ENCODE results near the gene ZNF334. TPM values are rescaled to one million over a fixed set of nuclear protein-coding genes. Genes with fewer than 3 reads are reported as not detected.

The ZNF334 gene
- polyA plus RNA-seq, 2 of the 4 experiments (the other 2 are of a cell fraction), result not detected

DNA sequence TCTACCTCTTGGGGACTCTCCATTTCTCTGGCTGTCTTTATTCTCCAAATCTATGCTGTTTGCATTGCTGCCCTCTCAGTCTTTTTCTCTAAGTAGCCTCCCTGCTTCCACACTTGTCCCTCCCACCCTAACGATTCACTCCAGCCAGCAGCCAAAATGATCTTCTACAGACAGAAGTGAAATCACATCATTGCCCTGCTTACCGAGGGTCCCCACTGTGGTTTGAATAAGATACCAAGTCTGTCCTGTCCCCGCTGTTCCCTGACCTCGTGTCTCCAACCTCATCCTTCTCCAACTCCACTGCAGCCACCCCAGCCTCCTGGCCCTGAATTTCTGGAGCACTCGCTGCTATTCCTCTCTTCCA is 48.6 kb upstream of the ZNF334 start:
- ATAC-seq (no peak), DNase-seq (ENCODE audit: low read depth in 1 of 2, low spot score in 1 of 2) (no peak), FAIRE-seq (no peak)
- ChIA-PET CTCF (interaction anchor here (1.0 to 3.7 kb wide), 17 partner anchors 10 to 135 kb away, joined by 3 to 35 read pairs (median 5); partner anchors contain the start of gene OCSTAMP), POLR2A (interaction anchor here (0.7 kb wide), 1 partner anchor 61 kb away, joined by 4 read pairs; no protein-coding TSS in a partner anchor)
- TF ChIP-seq USF2 (IDR thresholded peaks at IDR 0.05), result no peak
- TF ChIP-seq SREBF2 (IDR thresholded peaks at IDR 0.05), result no peak
- no peak for TF ChIP-seq POLR2A (IDR thresholded peaks at IDR 0.05; ENCODE audit: low read length)
- no peak for TF ChIP-seq ZC3H11A (IDR thresholded peaks at IDR 0.05)
- TF ChIP-seq, protein P1, sequence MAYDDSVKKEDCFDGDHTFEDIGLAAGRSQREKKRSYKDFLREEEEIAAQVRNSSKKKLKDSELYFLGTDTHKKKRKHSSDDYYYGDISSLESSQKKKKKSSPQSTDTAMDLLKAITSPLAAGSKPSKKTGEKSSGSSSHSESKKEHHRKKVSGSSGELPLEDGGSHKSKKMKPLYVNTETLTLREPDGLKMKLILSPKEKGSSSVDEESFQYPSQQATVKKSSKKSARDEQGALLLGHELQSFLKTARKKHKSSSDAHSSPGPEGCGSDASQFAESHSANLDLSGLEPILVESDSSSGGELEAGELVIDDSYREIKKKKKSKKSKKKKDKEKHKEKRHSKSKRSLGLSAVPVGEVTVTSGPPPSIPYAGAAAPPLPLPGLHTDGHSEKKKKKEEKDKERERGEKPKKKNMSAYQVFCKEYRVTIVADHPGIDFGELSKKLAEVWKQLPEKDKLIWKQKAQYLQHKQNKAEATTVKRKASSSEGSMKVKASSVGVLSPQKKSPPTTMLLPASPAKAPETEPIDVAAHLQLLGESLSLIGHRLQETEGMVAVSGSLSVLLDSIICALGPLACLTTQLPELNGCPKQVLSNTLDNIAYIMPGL (CRISPR knock-in tag; IDR thresholded peaks at IDR 0.05; ENCODE audit: borderline replicate concordance), result no peak
- no peak for TF ChIP-seq FOSB (CRISPR knock-in tag; IDR thresholded peaks at IDR 0.05)
- TF ChIP-seq FOSL2 (IDR thresholded peaks at IDR 0.05), result no peak
- no peak for TF ChIP-seq FOSL2 (CRISPR knock-in tag; IDR thresholded peaks at IDR 0.05)
- TF ChIP-seq RNF2 (IDR thresholded peaks at IDR 0.05; ENCODE audit: borderline replicate concordance, low read depth), result no peak
- TF ChIP-seq NFE2L2 (conservative IDR thresholded peaks at IDR 0.05; ENCODE audit: low read length), result no peak
- TF ChIP-seq RAD21 (conservative IDR thresholded peaks at IDR 0.05 in 1 of 2, IDR thresholded peaks at IDR 0.05 in 1 of 2), result no peak
- TF ChIP-seq, protein P2, sequence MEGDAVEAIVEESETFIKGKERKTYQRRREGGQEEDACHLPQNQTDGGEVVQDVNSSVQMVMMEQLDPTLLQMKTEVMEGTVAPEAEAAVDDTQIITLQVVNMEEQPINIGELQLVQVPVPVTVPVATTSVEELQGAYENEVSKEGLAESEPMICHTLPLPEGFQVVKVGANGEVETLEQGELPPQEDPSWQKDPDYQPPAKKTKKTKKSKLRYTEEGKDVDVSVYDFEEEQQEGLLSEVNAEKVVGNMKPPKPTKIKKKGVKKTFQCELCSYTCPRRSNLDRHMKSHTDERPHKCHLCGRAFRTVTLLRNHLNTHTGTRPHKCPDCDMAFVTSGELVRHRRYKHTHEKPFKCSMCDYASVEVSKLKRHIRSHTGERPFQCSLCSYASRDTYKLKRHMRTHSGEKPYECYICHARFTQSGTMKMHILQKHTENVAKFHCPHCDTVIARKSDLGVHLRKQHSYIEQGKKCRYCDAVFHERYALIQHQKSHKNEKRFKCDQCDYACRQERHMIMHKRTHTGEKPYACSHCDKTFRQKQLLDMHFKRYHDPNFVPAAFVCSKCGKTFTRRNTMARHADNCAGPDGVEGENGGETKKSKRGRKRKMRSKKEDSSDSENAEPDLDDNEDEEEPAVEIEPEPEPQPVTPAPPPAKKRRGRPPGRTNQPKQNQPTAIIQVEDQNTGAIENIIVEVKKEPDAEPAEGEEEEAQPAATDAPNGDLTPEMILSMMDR (IDR thresholded peaks at IDR 0.05), result no peak
- no peak for TF ChIP-seq GATA3 (IDR thresholded peaks at IDR 0.05; ENCODE audit: borderline replicate concordance)
- no peak for TF ChIP-seq EHF (CRISPR knock-in tag; IDR thresholded peaks at IDR 0.05)
- TF ChIP-seq CHD4 (IDR thresholded peaks at IDR 0.05; ENCODE audit: borderline replicate concordance), result no peak
- WGBS (ENCODE audit: missing lambda C conversion rate), result 51% methylated on average over 5 of the region's 5 CpGs
- H3K4me1 ChIP-seq, result peaks cover 12% of the 10 kb centered on the region
- H3K27ac ChIP-seq, result peak overlapping the region in 1 of 2 experiments; percentile 28; a peak in 1 of 6 replicates
- no peaks in the 10 kb centered on the region for H3K9me3 ChIP-seq
- peak overlapping the region; percentile 7; the same call in 2 of the 3 replicates for H3K4me3 ChIP-seq
- peak overlapping the region; percentile 73 for H3K4me2 ChIP-seq

DNA sequence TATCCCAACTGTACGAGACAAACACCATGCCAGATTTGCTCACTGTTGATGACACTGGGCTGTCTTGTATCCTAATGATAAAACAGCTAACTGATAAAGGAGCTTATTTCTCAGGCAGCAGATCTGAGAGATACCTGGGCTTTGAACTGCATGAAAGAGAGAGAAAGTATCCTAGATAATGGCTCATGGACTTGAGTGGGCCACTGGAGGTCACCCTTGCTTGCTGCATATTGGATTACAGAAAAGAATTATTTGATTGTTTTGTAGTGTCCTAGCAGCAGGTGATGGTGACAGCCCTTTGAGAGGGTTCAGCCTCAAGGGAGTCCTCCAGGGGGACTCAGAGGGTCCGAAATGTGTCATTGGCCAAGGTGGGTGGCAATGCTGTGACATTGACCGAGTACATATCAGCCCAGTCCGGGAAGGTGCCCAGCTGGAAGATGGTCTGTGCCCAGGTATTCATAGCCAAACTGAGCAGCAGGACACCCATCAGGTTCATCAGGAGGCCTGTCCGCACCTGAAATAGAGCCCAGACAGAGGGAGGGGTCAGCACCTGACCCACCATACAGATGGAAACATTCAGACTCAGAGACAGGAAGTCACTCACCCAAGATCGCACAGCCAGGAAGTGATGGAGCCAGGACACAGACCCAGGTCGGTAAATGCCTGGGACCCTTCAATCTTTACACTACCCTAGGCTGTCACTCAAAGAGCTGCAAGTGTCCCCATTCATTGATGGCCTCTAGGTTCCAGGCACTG is 46.5 kb upstream of the ZNF334 start:
- CTCF ChIA-PET, result interaction anchor here (1.0 to 3.7 kb wide), 7 partner anchors 8 to 122 kb away, joined by 3 to 35 read pairs (median 7); partner anchors contain the start of gene OCSTAMP
- Histone ChIP-seq H3K9me3 (no peaks in the 10 kb centered on the region), H3K27ac (no peak overlapping the region), H3K4me3 (no peak overlapping the region), H3K4me1 (peaks cover 12% of the 10 kb centered on the region), H3K4me2 (no peak overlapping the region)
- no peak for ATAC-seq
- WGBS (ENCODE audit: missing lambda C conversion rate), result 67% methylated on average over 7 of the region's 7 CpGs
- no peak for DNase-seq (ENCODE audit: low read depth in 1 of 2, low spot score in 1 of 2)
- POLR2A ChIA-PET, result no interaction called here
- no peak for FAIRE-seq
- TF ChIP-seq RAD21 (conservative IDR thresholded peaks at IDR 0.05 in 1 of 2, IDR thresholded peaks at IDR 0.05 in 1 of 2), result peak in 1 of 2 experiments; percentile 25; a peak in 1 of 5 replicates
- TF ChIP-seq MAFK (IDR thresholded peaks at IDR 0.05; ENCODE audit: partially characterized antibody), result no peak

GRCh38 chr20:46559001-46559400 is 45.6 kb upstream of the ZNF334 start:
- WGBS (ENCODE audit: missing lambda C conversion rate), result 87% methylated on average over 3 of the region's 3 CpGs
- H3K4me2 ChIP-seq, result no peak overlapping the region
- ATAC-seq (no peak), DNase-seq (ENCODE audit: low read depth in 1 of 2, low spot score in 1 of 2) (no peak), FAIRE-seq (no peak)
- ChIA-PET POLR2A (no interaction called here), CTCF (interaction anchor here (0.8 to 2.2 kb wide), 4 partner anchors 10 to 23 kb away, joined by 3 to 7 read pairs (median 4); no protein-coding TSS in a partner anchor)
- H3K27ac ChIP-seq, result no peak overlapping the region
- H3K9me3 ChIP-seq, result no peaks in the 10 kb centered on the region
- no peak for TF ChIP-seq ELK1 (IDR thresholded peaks at IDR 0.05; ENCODE audit: low read depth, low read length)
- no peak for TF ChIP-seq SREBF2 (IDR thresholded peaks at IDR 0.05)
- no peak for TF ChIP-seq ZC3H11A (IDR thresholded peaks at IDR 0.05)
- TF ChIP-seq, protein P2 (IDR thresholded peaks at IDR 0.05), result no peak
- no peak for TF ChIP-seq HDAC2 (IDR thresholded peaks at IDR 0.05)
- TF ChIP-seq HOXB13 (CRISPR knock-in tag; IDR thresholded peaks at IDR 0.05; ENCODE audit: low read depth), result no peak
- TF ChIP-seq POLR2AphosphoS2 (conservative IDR thresholded peaks at IDR 0.05; ENCODE audit: low read length), result no peak
- H3K4me1 ChIP-seq, result peaks cover 12% of the 10 kb centered on the region
- H3K4me3 ChIP-seq, result no peak overlapping the region
